HEK293T (cell line): Measurements from ENCODE around the gene TRHDE.

ENCODE experiments used
- BHLHE40 ChIP-seq: fragments of 450-650 bp; IDR thresholded peaks from 2 replicates; pipeline ENCODE4 v1.6.1; 2016; ENCODE audit warnings: mild to moderate bottlenecking, moderate library complexity, borderline replicate concordance
- FOXK2 ChIP-seq: fragments of 450-650 bp; IDR thresholded peaks from 2 replicates; pipeline ENCODE4 v1.6.1; 2016; ENCODE audit warnings: mild to moderate bottlenecking
- HDGF ChIP-seq: fragments of 450-650 bp; IDR thresholded peaks from 2 replicates; pipeline ENCODE4 v1.6.1; 2017; ENCODE audit warnings: antibody characterized with exemption, borderline replicate concordance
- L3MBTL2 ChIP-seq: fragments of 450-650 bp; conservative IDR thresholded peaks from 2 replicates; pipeline ENCODE4 v1.6.1; 2016; ENCODE audit warnings: mild to moderate bottlenecking
- LEF1 ChIP-seq: fragments of 450-650 bp; IDR thresholded peaks from 2 replicates; pipeline ENCODE4 v1.6.1; 2017; ENCODE audit warnings: mild to moderate bottlenecking, borderline replicate concordance
- NFRKB ChIP-seq: fragments of 450-650 bp; IDR thresholded peaks from 2 replicates; pipeline ENCODE4 v1.6.1; 2016; ENCODE audit warnings: mild to moderate bottlenecking, moderate library complexity
- PKNOX1 ChIP-seq: fragments of 450-650 bp; IDR thresholded peaks from 2 replicates; pipeline ENCODE4 v1.6.1; 2016
- SP1 ChIP-seq: fragments of 450-650 bp; IDR thresholded peaks from 2 replicates; pipeline ENCODE4 v1.6.1; 2017
- SUZ12 ChIP-seq: fragments of 450-650 bp; IDR thresholded peaks from 2 replicates; pipeline ENCODE4 v1.6.1; 2016; ENCODE audit warnings: mild to moderate bottlenecking
- TARDBP ChIP-seq: fragments of 450-650 bp; IDR thresholded peaks from 2 replicates; pipeline ENCODE4 v1.6.1; 2016

DNA sequence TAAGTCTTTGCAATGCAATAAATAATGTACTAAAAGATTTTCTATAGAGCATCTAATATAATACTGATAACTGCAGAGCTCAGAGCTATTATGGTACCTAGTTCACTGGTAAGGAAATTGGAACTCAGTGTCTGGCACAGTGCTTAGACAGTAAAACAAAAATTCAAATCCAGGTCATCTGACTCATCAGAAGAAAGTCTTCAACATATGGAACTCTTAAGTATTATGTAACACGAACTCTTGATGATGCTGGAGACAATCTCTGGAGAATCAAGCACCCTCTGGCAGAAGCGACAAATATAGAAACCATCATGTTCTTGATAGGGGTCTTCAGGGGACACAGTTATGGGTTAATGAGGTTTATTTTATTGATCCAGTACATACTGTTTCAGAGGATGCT is 37.3 kb upstream of the TRHDE start:
- TF ChIP-seq BHLHE40 (no peak), LEF1 (no peak), SP1 (no peak), FOXK2 (no peak), NFRKB (no peak), TARDBP (no peak), SUZ12 (no peak), HDGF (no peak), PKNOX1 (no peak), L3MBTL2 (no peak)
